DMS53 (cell line): ENCODE results near the gene PTPRU.

Source experiments
- DNase-seq: peaks from one replicate; lab custom pipeline; 2025; lab: John Stamatoyannopoulos, UW

Gene PTPRU

DNA sequence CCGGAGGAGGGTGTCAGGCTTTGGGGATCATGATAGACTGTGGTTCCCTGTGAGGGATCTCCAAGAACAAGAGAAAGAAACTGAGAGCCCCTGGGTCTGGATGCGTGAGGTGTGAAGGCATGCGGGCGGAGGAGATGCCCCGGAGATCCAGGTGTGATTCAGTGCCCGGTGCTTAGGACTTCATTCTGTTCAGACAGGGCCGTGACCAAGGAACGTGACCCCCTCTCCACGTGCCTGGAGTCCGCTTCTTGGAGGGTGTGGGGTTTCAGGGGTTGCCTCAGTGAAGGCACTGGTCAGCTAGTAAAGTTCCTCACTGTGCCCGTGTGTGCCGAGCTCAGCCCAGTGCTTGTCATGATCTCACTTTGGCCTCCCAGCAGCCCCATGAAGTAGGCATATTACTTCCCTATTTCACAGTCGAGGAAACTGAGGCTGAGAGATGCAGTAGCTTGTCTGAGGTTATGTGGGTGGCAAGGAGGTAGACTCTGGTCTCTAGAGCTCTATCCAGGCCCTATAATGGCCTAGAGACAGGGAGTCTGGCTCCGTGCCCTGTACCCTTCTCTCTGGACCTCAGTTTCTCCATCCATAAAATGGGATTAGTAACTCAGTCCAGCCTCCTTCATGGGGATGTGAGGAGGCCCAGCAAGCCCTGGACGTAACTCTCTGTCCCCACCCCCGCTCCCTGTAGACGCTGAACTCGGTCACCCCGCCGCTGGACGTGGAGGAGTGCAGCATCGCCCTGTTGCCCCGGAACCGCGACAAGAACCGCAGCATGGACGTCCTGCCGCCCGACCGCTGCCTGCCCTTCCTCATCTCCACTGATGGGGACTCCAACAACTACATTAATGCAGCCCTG lies 81.0 kb downstream of the PTPRU start:
- DNase-seq = no peak

GRCh38 chr1:29317916-29318530 lies 81.7 kb downstream of the PTPRU start:
- DNase-seq = no peak

- DNase-seq = no peak
These were observed 82.4 kb downstream of the PTPRU start for GRCh38 chr1:29318724-29319123.

DNA sequence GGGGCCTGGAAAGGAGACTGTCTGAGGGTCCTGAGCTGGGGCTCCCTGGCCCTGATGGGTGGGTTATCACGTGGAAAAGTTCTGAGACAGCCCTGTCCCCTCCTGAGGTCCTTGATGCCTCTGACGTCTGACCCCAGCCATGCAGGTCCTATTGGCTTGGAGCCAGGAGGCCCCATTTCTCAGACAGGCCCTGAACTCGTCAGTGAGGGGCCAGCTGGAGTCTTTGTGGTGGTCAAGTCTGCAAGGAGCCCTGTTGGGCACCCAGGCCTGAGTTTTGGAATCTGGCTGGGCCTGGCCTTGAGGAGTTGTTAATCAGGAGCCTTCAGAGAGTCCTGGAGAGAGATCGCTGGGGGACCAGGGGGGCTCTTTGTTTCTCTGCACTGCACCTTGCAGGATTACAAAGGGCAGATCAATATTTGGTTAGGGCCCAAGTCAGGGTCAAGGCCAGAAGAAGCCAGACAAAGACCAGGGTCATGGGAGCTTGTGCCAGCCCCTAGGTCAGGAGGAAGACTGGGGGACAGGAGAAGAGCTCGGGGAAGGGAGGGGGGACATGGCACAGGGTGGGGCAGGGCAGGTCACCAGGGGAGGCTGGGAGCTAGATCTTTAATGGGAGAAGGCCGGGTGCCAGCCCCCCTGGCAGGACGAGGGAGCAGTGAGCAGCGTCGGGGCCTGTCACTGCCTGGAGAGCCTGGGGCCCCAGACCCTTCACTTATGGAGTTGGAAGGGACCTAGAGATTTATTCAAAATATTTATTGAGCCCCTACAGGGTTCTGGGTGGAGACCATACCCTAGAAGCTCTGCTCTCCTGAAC lies 83.2 kb downstream of the PTPRU start:
- no peak for DNase-seq

DNA sequence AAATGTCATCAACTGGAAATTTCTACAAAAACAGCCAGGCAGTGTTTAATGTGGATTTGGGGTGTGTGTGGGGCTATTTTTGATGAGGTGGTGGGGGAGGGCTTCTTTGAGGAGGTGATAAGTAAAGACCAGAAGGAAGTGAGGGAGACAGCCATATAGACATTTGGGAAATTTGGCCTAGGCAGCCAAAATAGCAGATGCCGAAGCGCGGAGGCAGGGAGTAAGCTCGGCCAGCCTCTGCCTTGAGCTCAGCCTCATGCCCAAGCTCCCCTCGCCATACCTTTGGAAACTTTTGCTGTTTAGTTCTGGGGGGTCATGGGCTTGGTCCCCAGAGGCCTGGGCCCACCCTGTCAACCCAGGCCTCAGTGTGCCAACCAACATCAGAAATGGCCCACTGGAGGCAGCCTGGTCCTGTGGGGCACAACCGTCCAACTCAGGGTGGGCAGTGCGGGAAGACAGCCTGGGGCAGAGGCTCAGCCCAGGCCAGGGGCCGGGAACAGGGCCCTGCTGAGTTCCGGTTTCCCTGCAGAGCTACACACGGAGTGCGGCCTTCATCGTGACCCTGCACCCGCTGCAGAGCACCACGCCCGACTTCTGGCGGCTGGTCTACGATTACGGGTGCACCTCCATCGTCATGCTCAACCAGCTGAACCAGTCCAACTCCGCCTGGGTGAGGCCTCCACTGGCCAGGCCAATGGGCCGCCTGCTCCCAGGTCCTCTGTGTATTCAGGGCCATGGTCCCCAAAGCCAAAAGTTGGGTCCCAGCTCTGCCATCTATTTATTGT lies 84.0 kb downstream of the PTPRU start:
- no peak for DNase-seq

DNA sequence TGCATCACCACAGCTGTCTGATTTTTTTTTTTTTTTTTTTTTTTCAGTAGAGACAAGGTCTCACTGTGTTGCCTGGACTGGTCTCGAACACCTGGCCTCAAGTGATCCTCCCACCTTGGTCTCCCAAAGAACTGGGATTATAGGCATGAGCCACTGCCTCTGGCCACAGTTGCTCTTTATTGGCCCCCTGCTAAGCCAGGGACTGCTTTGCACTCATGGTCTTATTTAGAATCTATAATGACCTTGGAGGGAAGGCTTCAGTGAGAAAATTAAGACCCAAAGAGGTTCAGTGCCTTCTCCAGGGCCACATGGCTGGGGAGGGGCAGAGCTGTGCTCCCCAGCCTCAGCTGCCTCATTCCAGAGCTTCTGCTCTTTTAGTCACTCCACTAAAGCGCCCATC lies 84.9 kb downstream of the PTPRU start:
- no peak for DNase-seq

GRCh38 chr1:29322147-29322694 lies 85.9 kb downstream of the PTPRU start:
- DNase-seq = no peak

- DNase-seq = no peak
These were observed 86.7 kb downstream of the PTPRU start for GRCh38 chr1:29322861-29323585.

- no peak for DNase-seq
These were observed 87.3 kb downstream of the PTPRU start for GRCh38 chr1:29323636-29324035.

- DNase-seq = no peak
These were observed 87.9 kb downstream of the PTPRU start for GRCh38 chr1:29324202-29324601.

DNA sequence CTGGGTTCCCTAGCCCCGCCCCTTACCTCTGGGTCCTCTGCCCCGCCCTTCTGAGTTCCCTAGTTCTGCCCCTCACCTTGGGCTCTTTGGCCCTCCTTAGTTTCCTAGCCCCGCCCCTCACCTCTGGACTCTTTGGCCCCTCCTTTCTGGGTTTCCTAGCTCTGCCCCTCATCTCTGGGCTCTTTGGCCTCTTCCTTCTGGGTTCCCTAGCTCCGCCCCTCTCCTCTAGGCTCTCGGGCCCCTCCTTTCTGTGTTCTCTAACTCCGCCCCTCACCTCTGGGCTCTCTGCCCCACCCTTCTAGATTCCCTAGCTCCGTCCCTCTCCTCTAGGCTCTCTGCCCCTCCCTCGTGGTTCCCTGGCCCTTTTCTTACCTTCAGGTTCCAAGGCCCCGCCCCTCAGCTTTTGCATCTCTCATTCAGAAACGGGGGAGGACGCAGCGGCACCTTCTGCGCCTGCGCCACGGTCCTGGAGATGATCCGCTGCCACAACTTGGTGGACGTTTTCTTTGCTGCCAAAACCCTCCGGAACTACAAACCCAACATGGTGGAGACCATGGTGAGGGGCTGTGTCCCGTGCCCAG lies 88.5 kb downstream of the PTPRU start:
- no peak for DNase-seq

DNA sequence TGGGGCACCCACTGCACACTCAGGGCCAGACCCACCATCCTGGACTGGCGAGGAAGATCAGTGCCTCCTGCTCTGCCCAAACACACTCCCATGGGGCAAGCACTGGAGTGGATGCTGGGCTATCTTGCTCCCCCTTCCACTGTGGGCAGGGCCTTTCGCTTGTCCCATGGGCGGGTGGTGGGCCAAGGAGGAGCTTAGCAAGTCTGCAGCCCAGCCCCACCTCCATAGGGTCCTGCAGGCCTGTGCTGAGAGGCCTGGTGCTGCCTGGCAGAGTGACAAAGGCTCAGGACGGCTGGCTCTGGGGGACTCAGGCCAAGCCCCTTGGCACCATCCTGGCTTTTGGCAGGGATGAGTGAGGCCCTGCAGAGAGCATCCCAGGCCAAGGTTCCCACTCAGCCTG lies 89.4 kb downstream of the PTPRU start:
- no peak for DNase-seq

GRCh38 chr1:29326123-29326522 lies 89.8 kb downstream of the PTPRU start:
- no peak for DNase-seq

GRCh38 chr1:29327223-29327935 lies 91.1 kb downstream of the PTPRU start:
- no peak for DNase-seq

DNA sequence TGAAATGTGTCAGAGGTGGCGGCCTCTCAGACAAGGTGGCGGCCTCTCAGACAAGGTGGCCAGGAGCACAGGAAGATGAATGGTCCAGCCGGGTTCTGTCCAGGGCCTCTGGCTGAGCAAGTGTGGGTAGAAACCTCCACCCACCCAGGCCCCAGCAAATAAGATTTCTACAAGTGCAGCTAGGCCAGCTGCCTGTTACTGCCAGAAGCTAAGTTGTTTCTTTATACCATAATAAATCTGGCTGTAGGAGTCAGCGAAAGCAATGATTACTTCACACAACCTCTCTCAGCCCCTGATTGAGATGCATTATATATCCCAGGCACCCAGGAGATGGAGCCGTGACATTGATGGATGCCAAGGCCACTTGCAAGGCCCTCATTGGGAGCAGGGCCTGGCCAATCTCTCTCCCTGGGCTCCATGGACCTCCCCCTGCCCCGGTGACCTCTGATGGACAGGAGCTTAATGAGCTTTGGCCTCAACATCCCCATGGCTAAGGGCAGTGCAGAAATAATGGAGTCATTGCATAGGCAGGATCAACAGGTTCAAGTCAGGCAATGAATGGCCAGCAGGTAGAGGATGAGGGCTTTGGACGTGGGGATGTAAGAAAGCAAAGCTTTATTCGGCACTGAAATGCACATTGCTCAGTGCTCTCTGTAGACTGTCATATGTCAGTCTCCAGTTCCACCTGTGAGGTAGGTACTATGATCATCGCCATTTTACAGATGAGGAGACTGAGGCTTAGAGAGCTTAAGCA lies 92.9 kb downstream of the PTPRU start:
- no peak for DNase-seq

DNA sequence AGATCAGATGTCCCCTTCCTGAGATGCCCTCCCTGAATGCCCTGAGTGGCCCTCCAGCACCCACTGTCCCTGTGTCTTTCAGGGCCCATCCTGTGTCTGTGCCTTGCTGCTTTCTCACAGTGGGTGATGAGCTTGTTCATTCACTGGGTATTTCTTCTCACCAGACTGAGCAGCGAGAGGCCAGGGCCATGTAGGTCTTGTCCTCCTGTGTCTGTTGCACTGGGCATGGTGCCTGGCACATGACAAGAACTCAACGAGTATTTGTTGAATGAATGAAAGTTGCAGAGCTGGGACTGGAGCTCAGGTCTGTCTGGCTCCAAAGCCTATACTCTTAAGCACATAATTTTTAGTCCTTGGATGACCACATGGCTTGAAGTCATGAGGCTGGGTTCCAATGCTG lies 93.8 kb downstream of the PTPRU start:
- DNase-seq = no peak

DNA sequence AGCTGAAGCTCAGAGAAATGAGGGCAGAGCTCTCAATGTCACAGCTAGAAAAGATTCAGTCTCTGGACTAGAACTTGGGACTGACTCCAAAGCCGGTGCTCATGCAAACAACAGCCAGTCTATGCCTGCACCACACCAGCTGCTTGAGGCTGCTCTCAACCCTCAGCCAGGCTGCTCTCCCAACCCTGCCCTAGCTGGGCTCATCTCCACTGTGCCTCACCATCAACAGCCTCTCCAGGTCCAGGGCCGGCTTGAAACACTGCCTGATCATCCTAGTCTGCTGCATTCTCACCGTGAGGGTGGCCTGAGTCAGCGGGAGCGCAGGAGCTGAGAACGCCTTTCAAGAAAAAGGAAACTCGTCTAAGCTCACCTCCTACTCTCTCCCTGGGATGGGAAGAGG lies 94.5 kb downstream of the PTPRU start:
- DNase-seq = no peak

GRCh38 chr1:29331309-29331708 lies 95.0 kb downstream of the PTPRU start:
- no peak for DNase-seq

- no peak for DNase-seq
These were observed 95.4 kb downstream of the PTPRU start for GRCh38 chr1:29331729-29332128.
